GM19395 (cell line): ENCODE results near the gene GRHL1.

ENCODE experiments used
- ATAC-seq: cut with Tn5 transposase; IDR thresholded peaks from one replicate; pipeline ENCODE4 v1.9.1; 2021; ENCODE audit warnings: mild to moderate bottlenecking, moderate library complexity; ENCODE audit not compliant: unreplicated experiment

GRHL1 gene

GRCh38 chr2:9992427-9993187 lies 41.1 kb downstream of the GRHL1 start:
- ATAC-seq, result no peak

- no peak for ATAC-seq
These were observed 42.1 kb downstream of the GRHL1 start for GRCh38 chr2:9993488-9994165.

GRCh38 chr2:9994462-9994861 lies 43.0 kb downstream of the GRHL1 start:
- ATAC-seq, result no peak

- no peak for ATAC-seq
These were observed 43.6 kb downstream of the GRHL1 start for GRCh38 chr2:9995059-9995458.

GRCh38 chr2:9996321-9996720 lies 44.8 kb downstream of the GRHL1 start:
- no peak for ATAC-seq

- ATAC-seq, result no peak
These were observed 46.4 kb downstream of the GRHL1 start for GRCh38 chr2:9997936-9998335.

GRCh38 chr2:9998916-9999654 lies 47.6 kb downstream of the GRHL1 start:
- no peak for ATAC-seq

GRCh38 chr2:9999693-10000092 lies 48.2 kb downstream of the GRHL1 start:
- no peak for ATAC-seq

- ATAC-seq, result no peak
These were observed 49.0 kb downstream of the GRHL1 start for GRCh38 chr2:10000541-10000940.

- no peak for ATAC-seq
These were observed 50.1 kb downstream of the GRHL1 start for GRCh38 chr2:10001586-10001985.

GRCh38 chr2:10002109-10002508 lies 50.6 kb downstream of the GRHL1 start:
- ATAC-seq, result no peak

- ATAC-seq, result no peak
These were observed 51.2 kb downstream of the GRHL1 start for GRCh38 chr2:10002681-10003080.

GRCh38 chr2:10003206-10004125 lies 52.0 kb downstream of the GRHL1 start:
- ATAC-seq, result no peak

GRCh38 chr2:10004401-10004800 lies 52.9 kb downstream of the GRHL1 start:
- no peak for ATAC-seq

GRCh38 chr2:10004836-10005235 lies 53.3 kb downstream of the GRHL1 start:
- ATAC-seq, result no peak

- no peak for ATAC-seq
These were observed 54.2 kb downstream of the GRHL1 start for GRCh38 chr2:10005461-10006235.

- ATAC-seq, result no peak
These were observed 55.0 kb downstream of the GRHL1 start for GRCh38 chr2:10006236-10007161.

GRCh38 chr2:10007435-10007834 lies 55.9 kb downstream of the GRHL1 start:
- no peak for ATAC-seq
